Measurements from ENCODE around the gene MTLN. TPM values are rescaled to one million over a fixed set of nuclear protein-coding genes. Genes with fewer than 3 reads are reported as not detected.
"Not testable (repeated sequence)": the region's sequence is repeated elsewhere in the genome, so short reads cannot be mapped to it uniquely, and the experiment has no call there.

The MTLN gene
- total RNA-seq, result 71.9 and 80.1 TPM in 2 replicates

GRCh38 chr2:110211938-110212858 is at the start of gene MTLN:
MTLN (minus strand) TSS chr2:110212547; CDS start chr2:110212525, 22 bp downstream.
- Mint-ChIP-seq H3K4me3 (peak within 1 kb of the TSS; percentile 92), H3K27ac (peak within 1 kb of the TSS; percentile 91), H3K27me3 (peaks cover 22% of the 10 kb centered on the region), H3K4me1 (peaks cover 8% of the 10 kb centered on the region), H3K9me3 (no peaks in the 10 kb centered on the region), H3K36me3 (ENCODE audit: low read depth) (peaks cover 28% of the 10 kb centered on the region)
- DNase-seq, result peak; percentile 93
- intact Hi-C loops (cut with micrococcal nuclease), result loop anchor here (1.0 to 10.0 kb wide), 4 partner anchors 8 to 995 kb away; partner anchors contain the start of gene MALL

DNA sequence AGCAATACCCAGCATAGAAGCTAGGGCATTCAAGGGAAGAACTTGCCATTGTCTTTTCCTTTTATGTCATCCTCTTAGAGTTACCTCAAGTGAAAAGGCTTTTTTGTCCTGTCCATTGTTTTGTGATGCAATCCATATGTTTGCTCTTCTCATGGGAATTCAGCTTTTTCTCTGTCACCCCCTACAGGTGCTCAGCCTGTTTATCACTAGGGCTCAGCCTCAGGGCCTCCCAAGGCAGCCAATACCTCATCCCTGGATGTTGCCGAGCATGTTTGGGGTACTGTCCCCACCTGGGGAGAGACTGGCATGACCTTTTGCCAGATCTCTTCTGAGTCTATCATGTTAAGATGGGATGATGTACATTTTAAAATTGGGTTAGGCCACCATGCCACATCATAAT is 49.6 kb upstream of the MTLN start:
- H3K27me3 Mint-ChIP-seq; H3K27ac Mint-ChIP-seq; H3K4me3 Mint-ChIP-seq; DNase-seq; intact Hi-C loops (cut with micrococcal nuclease); H3K36me3 Mint-ChIP-seq (ENCODE audit: low read depth); H3K9me3 Mint-ChIP-seq; H3K4me1 Mint-ChIP-seq: not testable (repeated sequence)

GRCh38 chr2:110248081-110248795 is 35.9 kb upstream of the MTLN start:
- H3K4me1 Mint-ChIP-seq; H3K9me3 Mint-ChIP-seq; H3K36me3 Mint-ChIP-seq (ENCODE audit: low read depth); H3K27ac Mint-ChIP-seq; intact Hi-C loops (cut with micrococcal nuclease); DNase-seq; H3K27me3 Mint-ChIP-seq; H3K4me3 Mint-ChIP-seq: not testable (repeated sequence)

- intact Hi-C loops (cut with micrococcal nuclease); H3K36me3 Mint-ChIP-seq (ENCODE audit: low read depth); H3K4me3 Mint-ChIP-seq; H3K27me3 Mint-ChIP-seq; DNase-seq; H3K4me1 Mint-ChIP-seq; H3K27ac Mint-ChIP-seq; H3K9me3 Mint-ChIP-seq: not testable (repeated sequence)
These were observed 33.4 kb upstream of the MTLN start for GRCh38 chr2:110245488-110246435.

DNA sequence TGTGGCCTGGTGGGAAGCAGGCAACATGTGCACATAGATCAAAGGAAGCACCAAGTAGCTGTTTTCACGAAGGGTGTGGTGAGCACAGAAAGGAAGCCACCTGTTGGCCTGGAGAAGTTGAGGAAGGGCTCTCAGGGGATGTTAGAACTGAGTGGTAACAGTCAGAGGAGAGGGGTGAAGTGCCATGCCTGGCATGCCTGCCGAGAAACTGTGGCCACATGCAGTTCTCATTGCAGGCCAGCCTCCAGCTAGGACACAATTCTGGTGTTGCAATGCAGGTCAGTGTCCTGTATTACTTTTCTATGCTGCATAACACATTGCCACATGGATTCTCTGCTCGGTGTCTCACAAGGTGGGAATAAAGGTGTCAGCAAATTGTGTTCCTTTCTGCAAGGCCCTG is 30.9 kb upstream of the MTLN start:
- H3K36me3 Mint-ChIP-seq (ENCODE audit: low read depth); H3K9me3 Mint-ChIP-seq; H3K27me3 Mint-ChIP-seq; H3K27ac Mint-ChIP-seq; H3K4me3 Mint-ChIP-seq; H3K4me1 Mint-ChIP-seq; intact Hi-C loops (cut with micrococcal nuclease): not testable (repeated sequence)
- DNase-seq, result peak; percentile 2

DNA sequence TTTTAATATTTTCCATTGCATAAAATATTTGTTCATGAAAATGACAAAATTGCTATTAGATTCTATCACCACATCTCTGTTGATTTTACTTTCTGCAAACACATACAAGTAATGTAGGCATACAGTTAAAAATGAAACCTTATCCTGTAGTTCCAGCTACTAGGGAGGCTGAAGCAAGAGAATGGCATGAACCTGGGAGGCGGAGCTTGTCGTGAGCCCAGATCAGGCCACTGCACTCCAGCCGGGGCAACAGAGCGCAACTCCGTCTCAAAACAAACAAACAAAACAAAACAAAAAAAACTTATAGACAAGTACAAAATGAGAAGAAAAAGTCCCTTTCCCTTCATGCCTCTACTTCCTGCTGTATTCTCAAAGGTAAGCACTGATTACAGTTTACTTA is 22.2 kb upstream of the MTLN start:
- H3K4me3 Mint-ChIP-seq; H3K27me3 Mint-ChIP-seq; H3K36me3 Mint-ChIP-seq (ENCODE audit: low read depth); H3K4me1 Mint-ChIP-seq; H3K9me3 Mint-ChIP-seq; H3K27ac Mint-ChIP-seq; intact Hi-C loops (cut with micrococcal nuclease): not testable (repeated sequence)
- peak; percentile 3 for DNase-seq

GRCh38 chr2:110229886-110230285 is 17.5 kb upstream of the MTLN start:
- not testable (repeated sequence) for H3K27ac Mint-ChIP-seq; H3K36me3 Mint-ChIP-seq (ENCODE audit: low read depth)

GRCh38 chr2:110222626-110223025 is 10.3 kb upstream of the MTLN start:
- intact Hi-C loops (cut with micrococcal nuclease); H3K9me3 Mint-ChIP-seq; H3K27ac Mint-ChIP-seq; H3K4me3 Mint-ChIP-seq; H3K36me3 Mint-ChIP-seq (ENCODE audit: low read depth); DNase-seq; H3K4me1 Mint-ChIP-seq: not testable (repeated sequence)
- H3K27me3 Mint-ChIP-seq, result peaks cover 60% of the 10 kb centered on the region

More at GRCh38 chr2:110229886-110230285, 17.5 kb upstream of the MTLN start:
- H3K4me3 Mint-ChIP-seq; H3K9me3 Mint-ChIP-seq; H3K4me1 Mint-ChIP-seq; DNase-seq; intact Hi-C loops (cut with micrococcal nuclease): not testable (repeated sequence)
- peaks cover 19% of the 10 kb centered on the region for H3K27me3 Mint-ChIP-seq

- no peak overlapping the region for H3K27ac Mint-ChIP-seq
- H3K9me3 Mint-ChIP-seq, result no peaks in the 10 kb centered on the region
- no peaks in the 10 kb centered on the region for H3K4me1 Mint-ChIP-seq
- H3K27me3 Mint-ChIP-seq, result peaks cover 56% of the 10 kb centered on the region
- peak; percentile 27 for DNase-seq
- H3K4me3 Mint-ChIP-seq, result no peak overlapping the region
- intact Hi-C loops (cut with micrococcal nuclease), result no loop called here
- H3K36me3 Mint-ChIP-seq (ENCODE audit: low read depth), result no peaks in the 10 kb centered on the region
These were observed 9.6 kb upstream of the MTLN start for GRCh38 chr2:110221938-110222337.

GRCh38 chr2:110220190-110220564 is 7.8 kb upstream of the MTLN start:
- peaks cover 62% of the 10 kb centered on the region for H3K27me3 Mint-ChIP-seq
- no peaks in the 10 kb centered on the region for H3K4me1 Mint-ChIP-seq
- H3K4me3 Mint-ChIP-seq, result no peak overlapping the region
- no peaks in the 10 kb centered on the region for H3K36me3 Mint-ChIP-seq (ENCODE audit: low read depth)
- intact Hi-C loops (cut with micrococcal nuclease), result no loop called here
- no peak overlapping the region for H3K27ac Mint-ChIP-seq
- no peaks in the 10 kb centered on the region for H3K9me3 Mint-ChIP-seq
- DNase-seq, result no peak

DNA sequence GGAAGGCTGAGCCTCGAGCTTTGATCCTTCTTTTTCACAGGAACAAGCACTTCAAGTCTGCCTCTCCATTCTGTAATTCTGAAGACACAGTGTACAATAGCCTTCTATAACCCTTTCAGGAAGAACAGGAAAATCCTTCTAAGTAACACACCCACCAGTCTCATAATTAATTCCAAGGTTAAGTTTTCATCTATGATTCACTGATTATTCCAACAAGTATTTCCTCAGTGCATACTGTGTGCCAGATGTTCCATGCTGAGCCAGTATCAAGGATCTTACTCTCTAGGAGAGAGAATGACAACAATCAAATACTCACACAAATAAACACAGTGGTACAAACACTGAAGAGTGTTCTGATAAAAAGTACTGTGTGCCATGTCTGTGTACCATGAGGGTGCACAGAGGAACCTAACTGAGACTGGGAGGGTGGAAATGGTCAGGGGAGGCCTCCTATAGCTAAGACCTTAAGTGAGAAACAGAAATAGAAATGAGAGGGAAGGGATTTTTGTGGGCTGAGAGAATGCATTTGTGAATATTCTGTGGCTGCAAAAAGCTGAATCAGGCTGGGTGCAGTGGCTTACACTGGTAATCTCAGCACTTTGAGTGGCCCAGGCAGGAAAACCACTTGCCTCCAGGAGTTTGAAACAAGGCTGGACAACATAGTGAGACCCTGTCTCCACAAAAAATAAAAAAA is 7.3 kb upstream of the MTLN start:
- Mint-ChIP-seq H3K27me3 (peaks cover 64% of the 10 kb centered on the region), H3K36me3 (ENCODE audit: low read depth) (no peaks in the 10 kb centered on the region), H3K4me3 (no peak overlapping the region), H3K4me1 (no peaks in the 10 kb centered on the region), H3K9me3 (no peaks in the 10 kb centered on the region), H3K27ac (no peak overlapping the region)
- intact Hi-C loops (cut with micrococcal nuclease), result loop anchor here (10.0 kb wide), 1 partner anchor 105 kb away; the partner anchor contains the start of gene MALL
- no peak for DNase-seq

- H3K27ac Mint-ChIP-seq; H3K36me3 Mint-ChIP-seq (ENCODE audit: low read depth); H3K4me3 Mint-ChIP-seq; H3K4me1 Mint-ChIP-seq; H3K9me3 Mint-ChIP-seq: not testable (repeated sequence)
- H3K27me3 Mint-ChIP-seq, result peaks cover 65% of the 10 kb centered on the region
- peak; percentile 32 for DNase-seq
- intact Hi-C loops (cut with micrococcal nuclease), result loop anchor here (10.0 kb wide), 1 partner anchor 104 kb away; the partner anchor contains the start of gene MALL
These were observed 6.5 kb upstream of the MTLN start for GRCh38 chr2:110218889-110219288.

GRCh38 chr2:110216803-110217202 is 4.5 kb upstream of the MTLN start:
- intact Hi-C loops (cut with micrococcal nuclease), result loop anchor here (10.0 kb wide), 1 partner anchor 102 kb away; the partner anchor contains the start of gene MALL
- H3K27me3 Mint-ChIP-seq, result peaks cover 54% of the 10 kb centered on the region
- H3K4me1 Mint-ChIP-seq, result no peaks in the 10 kb centered on the region

More at GRCh38 chr2:110216803-110217202, 4.5 kb upstream of the MTLN start:
- no peak overlapping the region for H3K27ac Mint-ChIP-seq
- DNase-seq, result no peak
- no peaks in the 10 kb centered on the region for H3K9me3 Mint-ChIP-seq
- peaks cover 5% of the 10 kb centered on the region for H3K36me3 Mint-ChIP-seq (ENCODE audit: low read depth)
- no peak overlapping the region for H3K4me3 Mint-ChIP-seq

All from activated CD4-positive, alpha-beta T cell treated with anti-CD3 and anti-CD28 coated beads, Interleukin-2, amount 10 ng/mL, durations not matched to agents 24 days and 14 days (primary cell).